Right lobe of liver (tissue), 4 donors: ENCODE measurements around the gene MAP3K3.

Experiments
- POLR2A ChIP-seq: fragments of 450-650 bp; IDR thresholded peaks from one replicate; pipeline ENCODE4 v1.6.1; 2017; ENCODE audit warnings: antibody characterized with exemption, mild to moderate bottlenecking
- TF ChIP-seq, protein P1 (sequence below), 4 donors: fragments of 200-600 bp in 3 of 4; fragments of 450-650 bp in 1 of 4; IDR thresholded peaks; one replicate each; pipeline versions ENCODE4 v1.5.1 to v1.8.0; 2016 to 2022; ENCODE audit warnings: antibody characterized with exemption in 4 of 4, mild to moderate bottlenecking in 2 of 4
- donor health status: DM: no; HTN: no; CAD: no.
- donor health status: DM: no; HTN: no; CAD: no.
- donor health status: DM: no; HTN: yes; CAD: no.

DNA sequence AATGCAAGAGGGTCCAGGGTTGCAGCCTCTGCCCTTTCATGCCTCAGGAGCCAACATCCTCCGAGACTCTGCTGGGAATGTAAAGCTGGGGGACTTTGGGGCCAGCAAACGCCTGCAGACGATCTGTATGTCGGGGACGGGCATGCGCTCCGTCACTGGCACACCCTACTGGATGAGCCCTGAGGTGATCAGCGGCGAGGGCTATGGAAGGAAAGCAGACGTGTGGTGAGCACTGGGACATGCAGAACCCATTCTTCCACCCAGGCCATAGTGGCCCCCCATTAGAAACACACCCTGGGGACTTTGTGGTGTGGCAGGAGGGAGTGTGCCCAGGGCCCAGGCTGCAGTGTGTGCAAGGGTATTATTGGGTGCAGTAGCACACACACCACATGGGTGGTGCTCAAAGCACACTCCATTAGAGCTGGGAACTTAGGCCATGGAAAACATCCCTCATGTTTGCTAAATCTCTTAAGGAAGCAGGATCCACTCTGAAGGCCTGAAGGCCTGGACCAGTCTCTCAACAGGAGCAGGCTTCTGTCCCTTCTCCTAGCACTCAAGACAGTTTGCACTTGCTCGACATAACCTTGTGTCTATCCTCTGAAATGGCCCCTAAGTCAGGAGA, 70.1 kb downstream of the MAP3K3 start:
- TF ChIP-seq, protein P1, sequence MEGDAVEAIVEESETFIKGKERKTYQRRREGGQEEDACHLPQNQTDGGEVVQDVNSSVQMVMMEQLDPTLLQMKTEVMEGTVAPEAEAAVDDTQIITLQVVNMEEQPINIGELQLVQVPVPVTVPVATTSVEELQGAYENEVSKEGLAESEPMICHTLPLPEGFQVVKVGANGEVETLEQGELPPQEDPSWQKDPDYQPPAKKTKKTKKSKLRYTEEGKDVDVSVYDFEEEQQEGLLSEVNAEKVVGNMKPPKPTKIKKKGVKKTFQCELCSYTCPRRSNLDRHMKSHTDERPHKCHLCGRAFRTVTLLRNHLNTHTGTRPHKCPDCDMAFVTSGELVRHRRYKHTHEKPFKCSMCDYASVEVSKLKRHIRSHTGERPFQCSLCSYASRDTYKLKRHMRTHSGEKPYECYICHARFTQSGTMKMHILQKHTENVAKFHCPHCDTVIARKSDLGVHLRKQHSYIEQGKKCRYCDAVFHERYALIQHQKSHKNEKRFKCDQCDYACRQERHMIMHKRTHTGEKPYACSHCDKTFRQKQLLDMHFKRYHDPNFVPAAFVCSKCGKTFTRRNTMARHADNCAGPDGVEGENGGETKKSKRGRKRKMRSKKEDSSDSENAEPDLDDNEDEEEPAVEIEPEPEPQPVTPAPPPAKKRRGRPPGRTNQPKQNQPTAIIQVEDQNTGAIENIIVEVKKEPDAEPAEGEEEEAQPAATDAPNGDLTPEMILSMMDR (IDR thresholded peaks at IDR 0.05): no peak
- no peak for TF ChIP-seq POLR2A
